IgD-negative memory B cell (primary cell): Measurements from ENCODE around the gene AHCYL1. TPM values are rescaled to one million over a fixed set of nuclear protein-coding genes. Genes with fewer than 3 reads are reported as not detected.

Experiments used
- H3K27ac Mint-ChIP-seq, 3 donors: one replicate each; pipeline ENCODE4 v1.8.0; 2020 to 2022; ENCODE audit warnings: mild to moderate bottlenecking in 3 of 3, mixed read lengths in 3 of 3, moderate library complexity in 1 of 3
- H3K27me3 Mint-ChIP-seq: one replicate; pipeline ENCODE4 v1.8.0; 2021; ENCODE audit warnings: mixed read lengths
- H3K36me3 Mint-ChIP-seq: one replicate; pipeline ENCODE4 v1.8.0; 2020; ENCODE audit warnings: mild to moderate bottlenecking, mixed read lengths
- H3K4me1 Mint-ChIP-seq, 3 donors: one replicate each; pipeline ENCODE4 v1.8.0; 2020 to 2022; ENCODE audit warnings: mixed read lengths in 3 of 3, mild to moderate bottlenecking in 1 of 3
- H3K4me3 Mint-ChIP-seq, 4 donors: one replicate each; pipeline ENCODE4 v1.8.0; 2020 to 2022; ENCODE audit warnings: mild to moderate bottlenecking in 4 of 4, mixed read lengths in 4 of 4, moderate library complexity in 3 of 4
- H3K9me3 Mint-ChIP-seq, 3 donors: one replicate each; pipeline ENCODE4 v1.8.0; 2020 to 2021; ENCODE audit warnings: mixed read lengths in 3 of 3, mild to moderate bottlenecking in 1 of 3
- polyA plus RNA-seq: library from polyadenylated mRNA; unstranded; fragments of 300-500 nt; fragmentation: Illumina TruSeq; gene quantifications from one replicate; pipeline ENCODE4 v1.2.3, GENCODE V29; 2021

AHCYL1 gene
- polyA plus RNA-seq, 1 donor from 2014 or later: 42.5 TPM

- Mint-ChIP-seq H3K27me3 (no peaks in the 10 kb centered on the region), H3K36me3 (peaks cover 6% of the 10 kb centered on the region), H3K9me3 (no peaks in the 10 kb centered on the region), H3K4me3 (no peak overlapping the region), H3K27ac (peak overlapping the region in 1 of 3 donors; percentile 71), H3K4me1 (peaks cover 0 to 2% (median 0%) of the 10 kb centered on the region in 3 donors)
Observed at GRCh38 chr1:110050602-110051261, 66.2 kb downstream of the AHCYL1 start.

GRCh38 chr1:110051262-110051648 lies 66.7 kb downstream of the AHCYL1 start:
- Mint-ChIP-seq H3K4me1 (peaks cover 0 to 2% (median 0%) of the 10 kb centered on the region in 3 donors), H3K27me3 (no peaks in the 10 kb centered on the region), H3K4me3 (no peak overlapping the region), H3K27ac (no peak overlapping the region), H3K9me3 (no peaks in the 10 kb centered on the region), H3K36me3 (peaks cover 6% of the 10 kb centered on the region)

- H3K4me3 Mint-ChIP-seq: no peak overlapping the region
- no peaks in the 10 kb centered on the region for H3K27me3 Mint-ChIP-seq
- peaks cover 6% of the 10 kb centered on the region for H3K36me3 Mint-ChIP-seq
- peaks cover 0 to 2% (median 0%) of the 10 kb centered on the region in 3 donors for H3K4me1 Mint-ChIP-seq
- no peaks in the 10 kb centered on the region for H3K9me3 Mint-ChIP-seq
- H3K27ac Mint-ChIP-seq: no peak overlapping the region
Observed at GRCh38 chr1:110053552-110054428, 69.2 kb downstream of the AHCYL1 start.

GRCh38 chr1:110055493-110056284 lies 71.1 kb downstream of the AHCYL1 start:
- Mint-ChIP-seq H3K27ac (no peak overlapping the region), H3K4me1 (peaks cover 0 to 4% (median 0%) of the 10 kb centered on the region in 3 donors), H3K4me3 (no peak overlapping the region), H3K9me3 (no peaks in the 10 kb centered on the region), H3K27me3 (no peaks in the 10 kb centered on the region), H3K36me3 (peaks cover 8% of the 10 kb centered on the region)

GRCh38 chr1:110056285-110056683 lies 71.7 kb downstream of the AHCYL1 start:
- Mint-ChIP-seq H3K36me3 (peaks cover 8% of the 10 kb centered on the region), H3K27me3 (no peaks in the 10 kb centered on the region), H3K4me1 (peaks cover 0 to 4% (median 0%) of the 10 kb centered on the region in 3 donors), H3K27ac (no peak overlapping the region), H3K4me3 (no peak overlapping the region), H3K9me3 (no peaks in the 10 kb centered on the region)

GRCh38 chr1:110056776-110057175 lies 72.2 kb downstream of the AHCYL1 start:
- Mint-ChIP-seq H3K4me1 (peaks cover 0 to 4% (median 0%) of the 10 kb centered on the region in 3 donors), H3K27me3 (no peaks in the 10 kb centered on the region), H3K4me3 (no peak overlapping the region), H3K36me3 (peaks cover 6% of the 10 kb centered on the region), H3K27ac (no peak overlapping the region), H3K9me3 (no peaks in the 10 kb centered on the region)

GRCh38 chr1:110057963-110058518 lies 73.5 kb downstream of the AHCYL1 start:
- Mint-ChIP-seq H3K27me3 (no peaks in the 10 kb centered on the region), H3K27ac (no peak overlapping the region)

GRCh38 chr1:110058591-110058990 lies 74.0 kb downstream of the AHCYL1 start:
- Mint-ChIP-seq H3K27ac (no peak overlapping the region), H3K4me1 (peaks cover 0 to 4% (median 0%) of the 10 kb centered on the region in 3 donors), H3K27me3 (peaks cover 1% of the 10 kb centered on the region), H3K9me3 (no peaks in the 10 kb centered on the region), H3K4me3 (no peak overlapping the region), H3K36me3 (peaks cover 2% of the 10 kb centered on the region)

More at GRCh38 chr1:110057963-110058518, 73.5 kb downstream of the AHCYL1 start:
- H3K4me1 Mint-ChIP-seq: peaks cover 0 to 4% (median 0%) of the 10 kb centered on the region in 3 donors
- no peak overlapping the region for H3K4me3 Mint-ChIP-seq
- no peaks in the 10 kb centered on the region for H3K9me3 Mint-ChIP-seq
- peaks cover 3% of the 10 kb centered on the region for H3K36me3 Mint-ChIP-seq

- H3K27me3 Mint-ChIP-seq: peaks cover 1% of the 10 kb centered on the region
- H3K36me3 Mint-ChIP-seq: peaks cover 2% of the 10 kb centered on the region
- no peaks in the 10 kb centered on the region for H3K9me3 Mint-ChIP-seq
- no peak overlapping the region for H3K4me3 Mint-ChIP-seq
- peaks cover 0 to 1% (median 0%) of the 10 kb centered on the region in 3 donors for H3K4me1 Mint-ChIP-seq
- peak overlapping the region in 1 of 3 donors; percentile 74 for H3K27ac Mint-ChIP-seq
Observed at GRCh38 chr1:110059133-110059863, 74.7 kb downstream of the AHCYL1 start.

- Mint-ChIP-seq H3K27me3 (peaks cover 1% of the 10 kb centered on the region), H3K9me3 (no peaks in the 10 kb centered on the region), H3K36me3 (peaks cover 2% of the 10 kb centered on the region), H3K27ac (peak overlapping the region in 1 of 3 donors; percentile 74), H3K4me3 (no peak overlapping the region), H3K4me1 (peaks cover 0 to 1% (median 0%) of the 10 kb centered on the region in 3 donors)
Observed at GRCh38 chr1:110060034-110060661, 75.6 kb downstream of the AHCYL1 start.

- H3K27me3 Mint-ChIP-seq: peaks cover 1% of the 10 kb centered on the region
- H3K4me3 Mint-ChIP-seq: no peak overlapping the region
- peaks cover 0 to 1% (median 0%) of the 10 kb centered on the region in 3 donors for H3K4me1 Mint-ChIP-seq
- H3K36me3 Mint-ChIP-seq: peaks cover 2% of the 10 kb centered on the region
- no peak overlapping the region for H3K27ac Mint-ChIP-seq
- no peaks in the 10 kb centered on the region for H3K9me3 Mint-ChIP-seq
Observed at GRCh38 chr1:110060662-110061060, 76.1 kb downstream of the AHCYL1 start.

- Mint-ChIP-seq H3K4me3 (no peak overlapping the region), H3K36me3 (peaks cover 2% of the 10 kb centered on the region), H3K4me1 (peaks cover 0 to 1% (median 0%) of the 10 kb centered on the region in 3 donors), H3K27ac (peak overlapping the region in 1 of 3 donors; percentile 1), H3K9me3 (no peaks in the 10 kb centered on the region), H3K27me3 (peaks cover 1% of the 10 kb centered on the region)
Observed at GRCh38 chr1:110061341-110061740, 76.8 kb downstream of the AHCYL1 start.

GRCh38 chr1:110062612-110063011 lies 78.0 kb downstream of the AHCYL1 start:
- Mint-ChIP-seq H3K27ac (no peak overlapping the region), H3K4me3 (no peak overlapping the region), H3K36me3 (peaks cover 2% of the 10 kb centered on the region), H3K27me3 (peaks cover 12% of the 10 kb centered on the region), H3K9me3 (no peaks in the 10 kb centered on the region), H3K4me1 (peaks cover 0 to 1% (median 0%) of the 10 kb centered on the region in 3 donors)
